Duodenal mucosa (tissue), 2 donors: ENCODE results near the gene SUPV3L1.

Experiments used
- H3K27ac ChIP-seq: one replicate; pipeline ENCODE4 v1.7.0; 2013; ENCODE audit warnings: low read depth, low read length
- H3K27me3 ChIP-seq, 2 donors: one replicate each; pipeline ENCODE4 v1.7.0; 2013; ENCODE audit warnings: low read length in 2 of 2, control low read depth in 1 of 2; ENCODE audit not compliant: insufficient read depth in 2 of 2, control insufficient read depth in 1 of 2
- H3K36me3 ChIP-seq, 2 donors: one replicate each; pipeline ENCODE4 v1.7.0; 2013; ENCODE audit warnings: low read length in 2 of 2, control low read depth in 1 of 2; ENCODE audit not compliant: insufficient read depth in 2 of 2, control insufficient read depth in 1 of 2
- H3K4me1 ChIP-seq, 2 donors: one replicate each; pipeline ENCODE4 v1.7.0; 2013; ENCODE audit warnings: low read length in 2 of 2, control low read depth in 1 of 2; ENCODE audit not compliant: insufficient read depth in 2 of 2, control insufficient read depth in 1 of 2
- H3K4me3 ChIP-seq, 2 donors: one replicate each; pipeline ENCODE4 v1.7.0; 2013; ENCODE audit warnings: low read length in 2 of 2, low read depth in 1 of 2
- H3K9ac ChIP-seq, 2 donors: one replicate each; pipeline ENCODE4 v1.7.0; 2013; ENCODE audit warnings: low read length in 2 of 2, low read depth in 1 of 2
- H3K9me3 ChIP-seq, 2 donors: one replicate each; pipeline ENCODE4 v1.7.0; 2013; ENCODE audit warnings: low read length in 2 of 2, control low read depth in 1 of 2; ENCODE audit not compliant: control insufficient read depth in 1 of 2

SUPV3L1 gene

GRCh38 chr10:69186524-69186923, 6.5 kb downstream of the SUPV3L1 start:
- Histone ChIP-seq H3K27me3 (no peaks in the 10 kb centered on the region), H3K27ac (no peak overlapping the region), H3K9ac (no peak overlapping the region), H3K9me3 (no peaks in the 10 kb centered on the region), H3K36me3 (peaks cover 19 to 63% of the 10 kb centered on the region in 2 donors), H3K4me1 (peaks cover under 1 to 2% of the 10 kb centered on the region in 2 donors), H3K4me3 (no peak overlapping the region)

GRCh38 chr10:69201045-69201444, 21.0 kb downstream of the SUPV3L1 start:
- Histone ChIP-seq H3K9ac (no peak overlapping the region), H3K4me3 (no peak overlapping the region), H3K9me3 (no peaks in the 10 kb centered on the region), H3K27ac (no peak overlapping the region), H3K4me1 (no peaks in the 10 kb centered on the region), H3K27me3 (no peaks in the 10 kb centered on the region), H3K36me3 (peaks cover 29 to 65% of the 10 kb centered on the region in 2 donors)

- Histone ChIP-seq H3K27ac (no peak overlapping the region), H3K4me1 (no peaks in the 10 kb centered on the region), H3K27me3 (no peaks in the 10 kb centered on the region), H3K36me3 (peaks cover 27 to 70% of the 10 kb centered on the region in 2 donors), H3K4me3 (no peak overlapping the region), H3K9me3 (no peaks in the 10 kb centered on the region), H3K9ac (no peak overlapping the region)
Observed at GRCh38 chr10:69202332-69202731, 22.3 kb downstream of the SUPV3L1 start.

- H3K36me3 ChIP-seq: peaks cover 33 to 47% of the 10 kb centered on the region in 2 donors
- H3K4me1 ChIP-seq: peaks cover 9 to 13% of the 10 kb centered on the region in 2 donors
- no peaks in the 10 kb centered on the region for H3K27me3 ChIP-seq
- H3K27ac ChIP-seq: no peak overlapping the region
- H3K9me3 ChIP-seq: no peaks in the 10 kb centered on the region
- H3K4me3 ChIP-seq: no peak overlapping the region
- H3K9ac ChIP-seq: no peak overlapping the region
Observed at GRCh38 chr10:69208761-69209160, 28.7 kb downstream of the SUPV3L1 start.

- no peak overlapping the region for H3K27ac ChIP-seq
- H3K4me3 ChIP-seq: no peak overlapping the region
- no peaks in the 10 kb centered on the region for H3K9me3 ChIP-seq
- H3K9ac ChIP-seq: no peak overlapping the region
- H3K4me1 ChIP-seq: peaks cover 9 to 13% of the 10 kb centered on the region in 2 donors
- peaks cover 27 to 35% of the 10 kb centered on the region in 2 donors for H3K36me3 ChIP-seq
- no peaks in the 10 kb centered on the region for H3K27me3 ChIP-seq
Observed at GRCh38 chr10:69209787-69210484, 29.9 kb downstream of the SUPV3L1 start.

GRCh38 chr10:69211104-69211503, 31.1 kb downstream of the SUPV3L1 start:
- no peak overlapping the region for H3K9ac ChIP-seq
- no peaks in the 10 kb centered on the region for H3K27me3 ChIP-seq
- no peaks in the 10 kb centered on the region for H3K9me3 ChIP-seq
- no peak overlapping the region for H3K27ac ChIP-seq
- H3K4me1 ChIP-seq: peaks cover 13 to 15% of the 10 kb centered on the region in 2 donors
- H3K36me3 ChIP-seq: peaks cover 19 to 26% of the 10 kb centered on the region in 2 donors
- no peak overlapping the region for H3K4me3 ChIP-seq

- Histone ChIP-seq H3K36me3 (peaks cover 15 to 22% of the 10 kb centered on the region in 2 donors), H3K4me1 (peaks cover 17 to 19% of the 10 kb centered on the region in 2 donors), H3K9ac (no peak overlapping the region), H3K27me3 (no peaks in the 10 kb centered on the region), H3K9me3 (no peaks in the 10 kb centered on the region), H3K4me3 (no peak overlapping the region), H3K27ac (no peak overlapping the region)
Observed at GRCh38 chr10:69211524-69211923, 31.5 kb downstream of the SUPV3L1 start.

- Histone ChIP-seq H3K4me3 (no peak overlapping the region), H3K4me1 (peaks cover 17 to 25% of the 10 kb centered on the region in 2 donors), H3K9me3 (no peaks in the 10 kb centered on the region), H3K27ac (no peak overlapping the region), H3K27me3 (no peaks in the 10 kb centered on the region), H3K9ac (no peak overlapping the region), H3K36me3 (peaks cover 1 to 4% of the 10 kb centered on the region in 2 donors)
Observed at GRCh38 chr10:69213591-69214311, 33.7 kb downstream of the SUPV3L1 start.

- no peaks in the 10 kb centered on the region for H3K9me3 ChIP-seq
- no peak overlapping the region for H3K4me3 ChIP-seq
- H3K36me3 ChIP-seq: peaks cover 0 to under 1% of the 10 kb centered on the region in 2 donors
- peaks cover 18 to 22% of the 10 kb centered on the region in 2 donors for H3K4me1 ChIP-seq
- no peaks in the 10 kb centered on the region for H3K27me3 ChIP-seq
- H3K27ac ChIP-seq: no peak overlapping the region
- H3K9ac ChIP-seq: no peak overlapping the region
Observed at GRCh38 chr10:69214666-69215131, 34.7 kb downstream of the SUPV3L1 start.

- Histone ChIP-seq H3K9ac (no peak overlapping the region), H3K4me1 (peaks cover 11 to 16% of the 10 kb centered on the region in 2 donors), H3K36me3 (no peaks in the 10 kb centered on the region), H3K4me3 (no peak overlapping the region), H3K27ac (no peak overlapping the region), H3K9me3 (no peaks in the 10 kb centered on the region), H3K27me3 (no peaks in the 10 kb centered on the region)
Observed at GRCh38 chr10:69215405-69216171, 35.6 kb downstream of the SUPV3L1 start.
